GM18868 (cell line): ENCODE measurements around the gene PLEKHA4.

ENCODE experiments used
- ATAC-seq: cut with Tn5 transposase; IDR thresholded peaks from one replicate; pipeline ENCODE4 v1.9.1; 2021; ENCODE audit warnings: mild to moderate bottlenecking, moderate library complexity; ENCODE audit not compliant: unreplicated experiment

PLEKHA4 gene

DNA sequence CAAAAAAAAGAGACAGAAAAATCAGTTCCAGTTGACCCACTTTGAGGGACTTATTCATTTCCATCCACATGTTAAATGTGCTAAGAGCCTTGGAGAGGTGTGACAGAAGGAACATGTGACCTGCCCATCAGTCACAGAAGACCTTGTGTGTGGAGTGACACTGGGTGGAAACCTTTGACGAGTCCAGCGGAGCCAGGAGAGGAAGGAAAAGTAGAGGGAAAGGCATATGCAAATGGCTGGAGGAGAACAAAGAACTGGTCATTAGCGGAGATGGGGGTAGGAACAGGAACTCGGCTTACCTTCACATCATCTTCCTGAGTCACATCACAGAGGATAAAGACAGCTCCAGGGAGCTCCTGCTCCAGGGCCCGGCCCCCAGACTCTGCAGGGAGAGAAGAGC is 34.4 kb downstream of the PLEKHA4 start:
- no peak for ATAC-seq

DNA sequence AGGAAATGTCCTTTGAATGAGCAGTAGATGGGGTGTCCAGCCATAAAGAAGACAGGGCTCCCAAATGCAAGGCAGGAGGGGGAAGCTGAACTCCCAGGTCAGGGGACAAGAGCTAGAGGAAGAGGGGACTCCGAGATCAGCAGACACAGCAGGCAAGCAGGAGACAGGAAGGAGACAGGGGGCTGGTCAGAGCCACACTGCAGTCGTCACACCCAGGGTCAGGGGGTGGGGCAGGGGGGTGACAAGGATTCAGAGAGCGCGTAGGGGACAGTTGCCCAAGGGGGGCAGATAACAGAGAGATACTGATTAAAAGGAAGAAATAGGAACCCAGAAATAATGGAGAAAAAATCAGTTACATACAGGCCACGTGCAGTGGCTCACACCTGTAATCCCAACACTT is 35.4 kb downstream of the PLEKHA4 start:
- ATAC-seq: no peak

DNA sequence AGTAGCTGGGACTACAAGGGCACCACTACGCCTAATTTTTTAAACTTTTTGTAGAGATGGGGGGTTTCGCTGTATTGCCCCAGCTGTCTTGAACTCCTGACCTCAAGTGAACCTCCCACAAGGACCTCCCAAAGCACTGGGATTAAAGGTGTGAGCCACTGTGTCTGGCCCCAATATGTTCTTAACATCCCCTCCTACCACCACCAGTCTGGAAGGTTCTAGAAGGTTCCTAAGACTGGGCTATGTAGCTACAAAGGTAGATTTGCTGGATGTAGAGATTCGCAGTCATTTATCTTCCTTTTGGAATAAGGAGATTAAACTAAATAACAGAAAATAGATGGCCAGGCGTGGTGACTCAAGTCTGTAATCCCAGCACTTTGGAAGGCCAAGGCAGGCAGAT is 37.5 kb downstream of the PLEKHA4 start:
- no peak for ATAC-seq

DNA sequence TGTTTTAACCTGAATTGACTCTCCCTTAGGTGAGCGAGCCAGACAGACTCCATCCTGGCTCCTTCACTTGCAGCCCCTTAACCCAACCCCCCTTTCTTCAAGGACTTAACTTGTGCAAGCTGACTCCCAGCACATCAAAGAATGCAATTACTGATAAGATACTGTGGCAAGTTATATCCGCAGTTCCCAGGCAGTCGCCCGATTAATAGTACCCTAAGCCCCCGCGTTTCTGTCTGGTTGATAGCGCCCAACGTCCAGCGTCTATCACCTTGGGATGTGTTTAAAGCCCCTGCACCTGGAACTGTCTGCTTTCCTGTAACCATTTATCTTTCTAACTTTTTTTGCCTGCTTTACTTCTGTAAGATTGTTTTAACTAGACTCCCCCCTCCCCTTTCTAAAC is 38.3 kb downstream of the PLEKHA4 start:
- no peak for ATAC-seq

DNA sequence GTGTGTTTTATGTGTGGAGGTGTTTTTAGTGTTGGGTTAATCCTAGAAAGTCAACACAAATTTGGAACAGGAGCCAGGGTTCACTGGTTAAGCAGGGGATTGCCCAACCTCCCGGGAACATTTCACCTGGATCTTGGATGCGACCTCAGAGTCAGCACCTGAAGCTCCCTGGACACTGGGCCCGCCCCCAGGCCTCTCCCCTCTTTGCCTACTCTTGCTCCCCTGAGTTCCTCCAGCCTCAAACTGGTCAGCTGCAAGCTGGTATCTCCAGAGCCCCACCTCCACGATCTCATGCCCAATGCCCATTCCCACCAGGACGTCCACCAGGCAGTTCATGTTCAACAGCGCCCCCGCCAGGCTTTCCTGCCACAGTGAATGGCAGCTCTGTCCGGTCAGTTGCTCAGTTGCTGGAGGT is 41.8 kb downstream of the PLEKHA4 start:
- ATAC-seq: no peak

DNA sequence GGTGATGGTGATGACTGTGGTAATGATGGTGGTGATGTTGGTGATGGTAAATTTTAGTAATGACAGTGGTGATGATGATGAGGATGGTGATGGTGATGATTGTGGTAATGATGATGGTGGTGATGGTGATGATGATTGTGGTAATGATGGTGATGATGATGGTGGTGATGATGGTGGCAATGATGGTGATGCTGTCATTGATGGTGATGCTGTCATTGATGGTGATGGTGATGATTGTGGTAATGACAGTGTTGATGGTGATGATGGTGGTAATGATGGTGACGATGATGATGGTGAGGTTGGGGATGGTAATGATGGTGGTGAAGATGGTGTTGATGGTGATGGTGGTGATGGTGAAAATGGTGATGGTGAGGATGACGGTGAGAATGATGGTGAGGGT is 45.9 kb downstream of the PLEKHA4 start:
- ATAC-seq: no peak

DNA sequence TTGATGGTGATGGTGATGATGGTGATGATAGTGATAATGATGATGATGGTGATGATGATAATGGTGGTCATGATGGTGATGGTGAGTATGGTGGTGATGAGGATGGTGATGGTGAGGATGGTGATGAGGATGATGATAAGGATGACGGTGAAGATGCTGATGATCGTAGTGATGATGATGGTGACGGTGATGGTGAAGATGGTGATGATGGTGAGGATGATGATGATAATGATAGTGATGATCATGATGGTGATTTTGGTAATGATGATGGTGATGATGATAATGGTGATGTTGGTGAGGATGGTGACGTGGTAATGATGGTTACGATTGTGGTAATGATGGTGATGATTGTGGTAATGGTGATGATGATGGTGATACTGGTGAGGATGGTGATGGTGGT is 46.8 kb downstream of the PLEKHA4 start:
- no peak for ATAC-seq

DNA sequence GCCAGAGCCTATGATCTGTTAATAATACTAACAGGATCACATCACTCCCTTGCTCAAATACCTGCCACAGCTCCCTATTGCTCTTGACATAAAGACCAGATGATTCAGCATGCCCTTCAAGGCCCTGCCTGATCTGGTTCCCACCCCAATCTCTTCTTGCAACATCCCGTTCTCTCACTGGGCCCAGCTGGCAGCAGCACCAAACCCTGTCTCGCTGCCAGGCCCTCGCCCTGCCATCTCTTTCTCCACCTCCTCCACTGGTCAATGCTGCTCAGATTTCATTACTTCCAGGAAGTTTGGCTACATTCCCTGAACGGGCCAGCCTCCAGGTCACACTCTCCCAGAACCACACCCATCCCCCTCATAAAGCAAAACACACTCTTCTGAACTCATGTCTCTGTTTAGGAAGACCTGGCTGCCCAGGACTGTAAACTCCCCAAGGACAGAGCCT is 49.0 kb downstream of the PLEKHA4 start:
- no peak for ATAC-seq

DNA sequence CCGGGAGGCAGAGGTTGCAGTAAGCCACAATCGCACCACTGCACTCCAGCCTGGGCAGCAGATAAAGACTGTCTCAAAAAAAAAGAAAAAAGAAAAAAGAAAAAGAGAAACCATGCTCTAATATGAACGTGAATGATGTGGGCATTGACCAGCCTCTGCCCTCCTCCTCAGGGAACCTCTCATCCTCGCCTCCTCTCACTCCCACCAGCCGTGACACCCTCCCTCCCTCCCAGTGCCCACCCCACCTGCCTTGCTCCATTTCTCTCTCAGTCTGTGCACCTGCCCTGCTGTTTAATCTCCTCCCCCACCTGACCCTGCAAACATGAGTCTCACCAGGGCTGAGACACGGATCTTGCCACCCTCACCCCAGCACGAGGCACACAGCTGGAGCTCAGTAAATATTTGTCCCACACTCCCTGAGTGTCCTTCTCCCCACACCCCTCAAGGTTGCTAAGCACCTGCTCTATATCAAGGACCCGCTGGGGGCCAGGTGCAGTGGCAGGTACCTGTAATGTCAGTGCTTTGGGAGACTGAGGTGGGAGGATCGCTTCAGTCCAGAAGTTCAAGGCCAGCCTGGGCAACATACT is 50.1 kb downstream of the PLEKHA4 start:
- no peak for ATAC-seq

DNA sequence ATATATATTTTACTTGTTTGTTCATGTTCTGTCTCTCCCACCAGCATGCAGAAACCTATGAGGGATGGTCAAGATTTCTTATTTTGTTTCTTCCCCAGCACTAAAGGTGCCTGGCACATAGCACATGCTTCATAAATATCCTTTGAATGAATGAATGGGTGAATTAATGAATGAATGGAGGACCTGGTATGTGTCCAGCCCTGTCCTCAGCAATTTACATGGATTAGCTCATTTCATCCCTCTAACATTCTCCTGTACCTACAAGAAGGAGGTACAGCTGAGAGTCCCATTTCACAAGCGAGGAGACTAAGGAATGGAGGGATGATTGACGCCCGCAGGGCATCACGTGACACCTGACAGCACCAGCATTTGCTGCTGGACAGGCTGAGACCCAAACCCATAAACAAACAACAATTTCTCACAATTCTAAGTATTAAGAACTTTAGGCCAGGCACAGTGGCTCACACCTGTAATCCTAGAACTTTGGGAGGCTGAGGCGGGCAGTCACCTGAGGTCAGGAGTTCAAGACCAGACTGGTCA is 50.8 kb downstream of the PLEKHA4 start:
- ATAC-seq: no peak

DNA sequence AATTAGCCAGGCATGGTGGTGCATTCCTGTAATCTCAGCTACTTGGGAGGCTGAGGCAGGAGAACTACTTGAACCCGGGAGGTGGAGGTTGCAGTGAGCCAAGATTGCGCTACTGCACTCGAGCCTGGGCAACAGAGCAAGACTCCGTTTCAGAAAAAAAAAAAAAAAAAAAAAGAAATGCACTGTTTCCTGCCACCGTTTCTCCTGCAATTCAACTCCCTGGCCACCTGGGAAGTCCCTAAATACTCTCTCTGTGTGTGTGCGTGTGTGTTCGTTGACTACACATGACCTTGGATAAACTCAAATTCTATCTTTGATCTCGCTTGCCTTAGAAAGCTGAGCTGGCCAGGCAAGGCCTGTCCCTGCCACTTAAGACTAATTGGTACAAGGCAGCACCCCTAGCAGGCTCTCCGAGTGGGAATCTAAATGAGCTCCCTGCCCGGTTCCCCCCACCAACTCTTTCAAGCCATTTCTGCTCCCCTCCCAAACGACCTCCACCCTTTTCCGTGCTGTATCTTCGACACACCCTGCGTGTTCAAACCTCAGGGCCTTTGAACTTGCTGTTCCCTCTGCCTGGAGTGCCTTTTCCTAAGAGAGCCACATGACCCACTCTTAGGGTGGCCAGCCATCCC is 52.4 kb downstream of the PLEKHA4 start:
- ATAC-seq: no peak

DNA sequence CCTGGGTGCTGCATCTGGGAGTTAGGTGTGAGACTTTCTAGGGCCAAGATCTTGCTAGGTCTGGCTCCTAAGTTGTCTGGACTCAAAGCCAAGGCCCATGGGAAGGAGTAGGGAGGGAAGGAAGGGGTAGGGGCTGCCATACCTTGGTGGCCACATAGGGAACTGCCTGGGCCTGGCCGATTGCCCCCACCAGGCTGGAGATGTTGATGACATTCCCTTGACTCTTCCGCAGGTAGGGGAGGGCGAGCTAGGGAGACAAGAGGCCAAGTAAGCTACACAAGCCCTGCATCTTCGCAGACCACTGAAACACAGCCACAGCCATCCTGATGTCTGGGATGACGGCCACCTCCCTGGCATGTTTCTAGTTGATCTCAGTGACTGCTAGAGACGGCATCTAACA is 53.5 kb downstream of the PLEKHA4 start:
- ATAC-seq: no peak

DNA sequence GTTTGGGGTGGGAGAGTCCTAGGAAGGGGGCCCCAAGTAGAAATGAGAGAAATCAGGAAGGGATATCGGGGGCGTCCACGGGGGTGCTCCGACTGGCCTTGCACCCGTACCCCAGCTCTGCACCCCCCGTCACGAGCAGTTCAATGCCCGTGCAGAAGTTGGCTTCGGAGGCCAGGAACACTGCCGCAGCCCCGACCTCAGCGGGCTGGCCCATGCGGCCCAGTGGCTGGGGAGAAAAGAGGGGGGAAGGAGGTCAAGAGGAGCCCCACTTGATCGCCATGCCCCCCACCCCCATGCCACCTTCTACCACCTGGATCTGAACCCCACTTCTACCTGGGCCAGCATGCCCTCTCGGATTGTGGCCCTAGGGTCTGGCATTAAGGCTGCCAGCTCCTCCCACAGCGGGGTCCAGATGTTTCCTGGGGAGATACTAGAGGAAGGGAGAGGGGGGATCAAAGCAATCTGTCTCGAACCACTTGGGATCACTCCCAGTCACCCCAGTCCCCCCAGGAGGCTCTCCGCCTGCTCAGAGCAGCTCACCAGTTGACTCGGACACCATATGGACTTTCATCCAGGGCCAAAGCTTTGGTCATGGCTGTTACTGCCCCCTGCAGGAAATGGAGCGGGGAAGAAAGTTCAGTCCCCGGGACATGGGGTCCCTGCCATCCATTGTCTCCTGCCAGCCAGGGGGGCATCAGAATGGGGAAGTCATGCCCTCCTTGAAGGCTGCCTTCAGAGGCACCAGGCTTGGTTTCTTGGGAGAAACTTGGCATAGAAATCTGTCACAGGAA is 55.1 kb downstream of the PLEKHA4 start:
- no peak for ATAC-seq

DNA sequence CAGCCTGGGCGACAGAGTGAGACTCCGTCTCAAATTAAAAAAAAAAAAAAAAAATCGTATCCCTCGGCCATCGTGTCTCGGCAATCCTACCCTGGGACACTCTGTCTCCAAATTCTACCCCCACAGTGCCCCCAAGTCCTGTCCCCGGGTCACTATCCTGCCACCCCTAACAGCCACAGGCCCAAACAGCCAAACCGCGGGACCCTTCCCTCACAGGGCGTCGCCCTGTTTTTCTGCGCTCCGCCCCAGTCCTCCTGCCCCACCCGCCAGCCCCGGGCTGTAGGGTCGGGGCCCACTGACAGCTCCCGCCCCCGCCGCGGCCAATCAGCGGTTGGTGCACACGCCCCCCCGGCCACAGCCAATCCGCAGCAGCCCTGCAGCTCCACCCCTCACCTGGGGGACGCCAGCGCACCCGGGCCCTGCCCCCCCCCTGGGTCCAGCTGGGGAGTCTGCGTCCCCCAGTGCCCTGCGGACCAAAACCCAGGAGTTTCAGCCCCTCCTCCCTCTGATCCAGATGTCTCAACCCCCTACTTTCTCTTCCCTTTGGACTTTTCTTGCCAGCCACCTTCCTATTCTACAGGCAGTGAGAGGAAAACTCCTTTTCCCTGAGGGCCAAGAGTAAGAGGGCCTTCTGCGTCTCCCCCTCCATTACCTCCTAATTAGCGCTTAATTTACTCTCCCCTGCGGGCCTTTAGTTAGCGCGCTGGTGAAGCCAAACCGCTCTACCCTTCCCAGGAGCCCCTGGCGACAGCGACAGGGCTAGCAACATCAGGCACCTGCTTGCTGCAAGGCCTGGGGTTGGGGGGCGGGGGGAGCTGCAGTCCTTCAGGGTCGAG is 56.1 kb downstream of the PLEKHA4 start:
- ATAC-seq: peak; percentile 57

DNA sequence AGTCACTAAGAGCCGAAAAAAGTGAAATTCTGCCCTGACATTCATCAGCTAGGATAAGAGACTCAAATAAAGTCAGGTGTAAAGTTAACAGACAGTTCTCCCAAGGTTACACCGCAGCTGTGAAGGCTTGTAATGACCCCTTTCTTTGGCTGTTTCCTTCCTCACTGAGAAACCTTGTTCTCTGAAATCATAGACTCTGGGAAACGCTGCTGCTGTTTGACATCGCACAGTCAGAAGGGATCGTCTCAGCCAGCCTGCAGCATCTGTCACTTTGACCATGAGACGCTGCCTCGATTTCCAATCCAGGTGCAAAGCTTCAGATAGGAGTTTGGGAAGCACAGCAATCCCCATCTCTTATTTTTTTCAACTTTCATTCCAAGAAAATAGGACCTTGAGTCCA is 58.3 kb downstream of the PLEKHA4 start:
- ATAC-seq: no peak

DNA sequence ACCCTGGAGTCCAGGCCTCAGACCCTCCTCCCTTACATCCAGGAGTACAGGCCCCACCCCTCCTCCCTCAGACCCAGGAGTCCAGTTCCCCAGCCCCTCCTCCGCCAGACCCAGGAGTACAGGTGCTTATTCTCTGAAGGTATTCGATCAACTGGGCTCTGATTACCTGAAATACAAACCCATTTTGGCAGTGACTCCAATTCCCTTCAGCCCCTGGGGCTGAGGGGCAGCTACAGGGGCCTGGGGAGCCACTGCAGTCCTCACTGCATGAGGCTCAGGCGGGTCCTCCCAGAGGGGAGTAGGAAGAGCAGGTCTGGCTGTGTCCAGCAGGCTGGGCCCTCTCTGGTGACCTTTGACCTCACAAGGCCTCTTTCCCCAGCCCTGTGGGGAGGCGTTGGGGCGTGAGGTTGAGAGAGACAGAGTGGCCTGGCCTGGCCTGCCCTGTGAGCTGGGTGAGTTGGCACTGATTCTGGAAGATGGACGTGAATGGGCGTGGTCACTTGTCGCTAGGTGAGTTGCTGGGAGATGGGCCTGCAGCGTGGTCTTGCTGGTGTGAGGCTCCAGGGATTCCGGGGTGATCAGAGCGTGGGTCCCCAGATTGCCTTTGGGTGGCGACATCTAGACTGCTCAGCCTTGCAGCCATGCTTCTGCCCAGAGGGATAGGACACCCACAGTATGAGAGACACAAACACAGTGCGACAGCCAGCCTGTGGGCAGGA is 60.7 kb downstream of the PLEKHA4 start:
- ATAC-seq: no peak

DNA sequence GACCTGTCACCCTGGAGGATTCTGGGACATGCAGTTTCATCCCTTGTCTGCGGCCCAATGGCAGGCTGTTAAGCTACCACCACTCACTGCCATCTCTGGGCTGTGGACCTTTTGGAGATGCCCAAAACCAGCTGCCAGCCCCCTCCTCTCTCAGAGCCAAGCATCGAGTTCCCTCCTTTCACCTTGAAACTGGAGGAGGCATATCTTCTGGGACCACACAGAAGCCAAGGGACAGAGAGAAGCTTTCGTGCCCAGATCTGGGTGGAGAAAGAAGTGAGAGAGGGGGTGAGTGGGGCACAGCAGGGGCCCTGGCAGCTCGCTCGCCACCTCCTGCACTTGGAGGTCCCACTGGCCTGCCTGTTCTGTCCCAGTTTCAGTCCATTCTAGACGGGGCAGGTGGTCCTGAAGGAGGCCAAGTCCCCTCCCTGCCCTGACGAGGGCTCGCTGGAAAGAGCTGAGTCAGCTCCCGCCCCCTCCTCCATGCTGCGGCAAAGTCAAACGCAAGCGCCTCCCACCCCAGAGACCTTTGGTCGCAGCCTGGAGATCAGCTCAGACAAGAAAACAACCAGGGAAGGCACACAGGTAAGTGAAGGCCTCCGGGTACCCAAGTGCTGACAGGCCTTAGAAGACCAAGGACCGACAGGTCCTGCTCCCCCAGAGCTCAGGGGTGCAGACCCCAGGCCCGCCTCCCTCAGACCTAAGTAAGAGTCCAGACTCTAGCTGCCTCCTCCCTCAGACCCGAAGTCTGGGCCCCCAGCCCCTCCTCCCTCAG is 61.4 kb downstream of the PLEKHA4 start:
- ATAC-seq: no peak

DNA sequence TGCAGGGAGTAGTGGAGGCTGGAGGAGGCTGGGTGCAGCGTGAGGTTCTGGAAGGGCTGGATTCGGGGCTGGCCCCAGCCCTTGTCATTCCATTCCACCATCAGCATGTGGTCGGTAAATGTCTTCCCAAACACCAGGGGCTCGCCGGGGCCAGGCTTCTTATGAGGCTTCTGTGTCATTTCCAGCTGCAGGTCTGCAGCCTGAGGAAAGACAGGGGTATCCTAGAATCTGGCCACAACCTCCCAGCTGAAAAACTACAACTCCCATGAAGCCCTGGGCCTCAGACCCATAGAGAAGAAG is 61.9 kb downstream of the PLEKHA4 start:
- no peak for ATAC-seq

DNA sequence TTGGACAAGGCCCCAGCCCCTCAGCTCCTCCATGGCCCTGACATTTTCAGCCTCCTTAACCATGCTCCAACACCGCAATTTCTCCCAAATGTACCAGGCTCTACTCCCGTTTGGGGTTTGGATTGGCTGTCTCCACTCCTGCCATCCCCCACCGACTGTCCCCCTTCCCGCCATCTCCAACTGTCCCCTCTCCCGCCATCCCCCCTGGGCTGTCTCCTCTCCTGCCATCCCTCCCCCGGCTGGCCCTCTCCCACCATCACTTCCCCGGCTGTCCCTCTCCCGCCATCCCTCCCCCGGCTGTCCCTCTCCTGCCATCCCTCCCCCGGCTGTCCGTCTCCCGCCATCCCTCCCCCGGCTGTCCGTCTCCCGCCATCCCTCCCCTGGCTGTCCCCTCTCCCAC is 63.0 kb downstream of the PLEKHA4 start:
- no peak for ATAC-seq

DNA sequence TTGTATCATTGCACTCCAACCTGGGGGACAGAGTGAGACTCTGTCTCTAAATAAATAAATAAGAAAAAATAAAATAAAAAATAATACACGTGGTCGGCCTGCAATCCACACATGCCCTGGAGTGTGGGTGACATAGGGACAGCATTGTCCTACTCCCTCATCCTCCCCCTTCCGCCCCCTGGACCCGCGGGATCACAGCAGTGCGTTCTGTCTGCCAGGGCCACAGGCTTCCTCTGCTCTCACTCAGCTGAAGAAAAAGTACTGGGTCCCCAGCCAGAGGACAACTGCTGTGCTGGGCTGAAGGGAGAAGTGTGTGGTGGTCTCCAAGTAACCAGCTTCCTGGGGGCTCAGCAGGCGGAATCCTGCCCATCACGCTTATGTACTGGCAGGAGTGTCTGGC is 63.9 kb downstream of the PLEKHA4 start:
- ATAC-seq: no peak
